22Rv1 (cell line): ENCODE data around the gene RAD51B.

ENCODE experiments used
- ZFX ChIP-seq: fragments of 450-650 bp; IDR thresholded peaks from 2 replicates; pipeline ENCODE4 v1.6.1; 2017; ENCODE audit warnings: antibody characterized with exemption, borderline replicate concordance
- TF ChIP-seq, protein P1 (sequence below): fragments of 450-650 bp; IDR thresholded peaks from 2 replicates; pipeline ENCODE4 v1.5.1; 2017; ENCODE audit warnings: mild to moderate bottlenecking

DNA sequence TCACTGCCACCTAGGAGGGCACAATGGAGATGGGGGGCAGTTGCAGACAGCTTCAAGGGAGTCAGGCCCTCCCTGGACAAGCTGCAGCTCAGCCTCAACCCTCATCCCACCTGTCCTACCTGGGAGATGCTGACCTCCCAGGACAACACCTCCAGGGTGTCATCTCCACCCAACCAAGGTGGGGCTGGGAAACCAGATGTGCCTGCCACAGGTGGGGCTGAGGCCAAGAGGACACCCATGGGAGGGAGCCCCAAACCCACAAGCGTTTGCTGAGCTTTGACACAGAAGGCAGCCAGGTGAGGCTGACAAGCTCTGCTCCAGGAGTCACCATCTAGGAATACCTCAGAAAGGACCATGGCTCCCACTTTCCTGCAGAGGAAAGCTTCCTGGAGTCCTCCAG, 941.8 kb downstream of the RAD51B start:
- TF ChIP-seq, protein P1, sequence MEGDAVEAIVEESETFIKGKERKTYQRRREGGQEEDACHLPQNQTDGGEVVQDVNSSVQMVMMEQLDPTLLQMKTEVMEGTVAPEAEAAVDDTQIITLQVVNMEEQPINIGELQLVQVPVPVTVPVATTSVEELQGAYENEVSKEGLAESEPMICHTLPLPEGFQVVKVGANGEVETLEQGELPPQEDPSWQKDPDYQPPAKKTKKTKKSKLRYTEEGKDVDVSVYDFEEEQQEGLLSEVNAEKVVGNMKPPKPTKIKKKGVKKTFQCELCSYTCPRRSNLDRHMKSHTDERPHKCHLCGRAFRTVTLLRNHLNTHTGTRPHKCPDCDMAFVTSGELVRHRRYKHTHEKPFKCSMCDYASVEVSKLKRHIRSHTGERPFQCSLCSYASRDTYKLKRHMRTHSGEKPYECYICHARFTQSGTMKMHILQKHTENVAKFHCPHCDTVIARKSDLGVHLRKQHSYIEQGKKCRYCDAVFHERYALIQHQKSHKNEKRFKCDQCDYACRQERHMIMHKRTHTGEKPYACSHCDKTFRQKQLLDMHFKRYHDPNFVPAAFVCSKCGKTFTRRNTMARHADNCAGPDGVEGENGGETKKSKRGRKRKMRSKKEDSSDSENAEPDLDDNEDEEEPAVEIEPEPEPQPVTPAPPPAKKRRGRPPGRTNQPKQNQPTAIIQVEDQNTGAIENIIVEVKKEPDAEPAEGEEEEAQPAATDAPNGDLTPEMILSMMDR: no peak
- TF ChIP-seq ZFX: no peak
